Measurements from ENCODE around the gene MARCHF4. TPM values are rescaled to one million over a fixed set of nuclear protein-coding genes. Genes with fewer than 3 reads are reported as not detected.

MARCHF4 gene
- total and polyA plus RNA-seq, 2 experiments from 2014 or later, result 0.45 to 1.1 TPM

DNA sequence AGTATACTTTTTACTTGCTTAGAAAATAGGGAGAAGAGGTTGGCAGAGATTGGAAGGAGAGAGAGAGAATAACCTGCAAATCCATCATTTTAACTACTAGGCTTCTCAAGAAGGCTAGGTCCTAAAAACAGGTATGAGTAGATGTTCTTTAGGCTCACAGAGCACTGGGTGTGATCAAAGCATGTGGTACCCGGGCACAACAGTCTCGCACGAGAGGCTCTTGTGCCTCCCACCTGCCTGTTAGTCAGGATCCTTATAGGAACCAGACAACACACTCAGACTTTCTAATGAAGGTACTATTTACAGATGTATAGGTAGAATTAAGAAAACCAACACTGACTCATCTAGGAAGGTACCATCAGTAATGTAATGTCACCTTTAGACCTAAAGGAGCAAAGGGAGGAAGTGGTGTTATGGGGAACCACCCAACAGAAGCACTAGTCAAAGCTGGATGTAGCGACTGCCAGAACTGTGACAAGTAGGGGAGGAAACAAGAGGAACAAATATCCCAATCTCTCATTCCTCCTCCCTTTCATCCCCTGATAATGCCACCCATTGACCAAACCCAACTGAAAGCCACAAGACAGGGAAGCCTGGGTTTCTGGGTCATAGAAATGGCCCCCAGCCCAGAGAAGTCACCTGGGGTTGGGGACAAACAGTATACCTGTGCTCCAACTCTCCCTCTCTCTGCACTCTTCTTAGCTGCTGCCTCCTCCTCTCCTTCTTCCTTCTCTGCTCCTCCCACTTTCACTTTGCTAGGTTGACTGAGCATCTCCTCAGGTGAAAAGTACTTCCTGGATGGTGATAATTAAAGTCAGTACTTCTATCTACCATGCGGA is 16.0 kb upstream of the MARCHF4 start:
- Mint-ChIP-seq H3K27ac (no peak overlapping the region), H3K4me1 (peaks cover 10% of the 10 kb centered on the region), H3K4me3 (no peak overlapping the region), H3K27me3 (ENCODE audit: insufficient read depth, low read depth, poor library complexity) (peaks cover 5% of the 10 kb centered on the region), H3K36me3 (ENCODE audit: low read depth) (no peaks in the 10 kb centered on the region), H3K9me3 (peaks cover 4% of the 10 kb centered on the region; the same call in 2 of the 3 replicates)
- H3K9me2 ChIP-seq (ENCODE audit: insufficient read depth), result 0 out of 2 replicates have a peak, but pooled peaks cover 4% of the 10 kb centered on the region
- no peak overlapping the region for H3K4me3 ChIP-seq
- H3K4me2 ChIP-seq, result no peak overlapping the region
- peaks cover 9% of the 10 kb centered on the region; the same call in 1 of the 2 replicates for H3K4me1 ChIP-seq (ENCODE audit: insufficient read depth)
- no peak overlapping the region for H3K27ac ChIP-seq (ENCODE audit: low read depth)
- H3K79me2 ChIP-seq (replicated peaks; ENCODE audit: insufficient read depth), result no peaks in the 10 kb centered on the region
- DNase-seq (ENCODE audit: low spot score) (no peak), ATAC-seq (no peak)
- no peaks in the 10 kb centered on the region for H3K36me3 ChIP-seq (ENCODE audit: insufficient read depth)
- no peak for TF ChIP-seq EZH2 (IDR thresholded peaks at IDR 0.05; ENCODE audit: low read depth, unreplicated experiment)
- TF ChIP-seq ZNF114 (CRISPR knock-in tag; IDR thresholded peaks at IDR 0.05), result no peak
- no peak for TF ChIP-seq EZH2phosphoT487 (IDR thresholded peaks at IDR 0.05; ENCODE audit: unreplicated experiment)
- TF ChIP-seq, protein P1, sequence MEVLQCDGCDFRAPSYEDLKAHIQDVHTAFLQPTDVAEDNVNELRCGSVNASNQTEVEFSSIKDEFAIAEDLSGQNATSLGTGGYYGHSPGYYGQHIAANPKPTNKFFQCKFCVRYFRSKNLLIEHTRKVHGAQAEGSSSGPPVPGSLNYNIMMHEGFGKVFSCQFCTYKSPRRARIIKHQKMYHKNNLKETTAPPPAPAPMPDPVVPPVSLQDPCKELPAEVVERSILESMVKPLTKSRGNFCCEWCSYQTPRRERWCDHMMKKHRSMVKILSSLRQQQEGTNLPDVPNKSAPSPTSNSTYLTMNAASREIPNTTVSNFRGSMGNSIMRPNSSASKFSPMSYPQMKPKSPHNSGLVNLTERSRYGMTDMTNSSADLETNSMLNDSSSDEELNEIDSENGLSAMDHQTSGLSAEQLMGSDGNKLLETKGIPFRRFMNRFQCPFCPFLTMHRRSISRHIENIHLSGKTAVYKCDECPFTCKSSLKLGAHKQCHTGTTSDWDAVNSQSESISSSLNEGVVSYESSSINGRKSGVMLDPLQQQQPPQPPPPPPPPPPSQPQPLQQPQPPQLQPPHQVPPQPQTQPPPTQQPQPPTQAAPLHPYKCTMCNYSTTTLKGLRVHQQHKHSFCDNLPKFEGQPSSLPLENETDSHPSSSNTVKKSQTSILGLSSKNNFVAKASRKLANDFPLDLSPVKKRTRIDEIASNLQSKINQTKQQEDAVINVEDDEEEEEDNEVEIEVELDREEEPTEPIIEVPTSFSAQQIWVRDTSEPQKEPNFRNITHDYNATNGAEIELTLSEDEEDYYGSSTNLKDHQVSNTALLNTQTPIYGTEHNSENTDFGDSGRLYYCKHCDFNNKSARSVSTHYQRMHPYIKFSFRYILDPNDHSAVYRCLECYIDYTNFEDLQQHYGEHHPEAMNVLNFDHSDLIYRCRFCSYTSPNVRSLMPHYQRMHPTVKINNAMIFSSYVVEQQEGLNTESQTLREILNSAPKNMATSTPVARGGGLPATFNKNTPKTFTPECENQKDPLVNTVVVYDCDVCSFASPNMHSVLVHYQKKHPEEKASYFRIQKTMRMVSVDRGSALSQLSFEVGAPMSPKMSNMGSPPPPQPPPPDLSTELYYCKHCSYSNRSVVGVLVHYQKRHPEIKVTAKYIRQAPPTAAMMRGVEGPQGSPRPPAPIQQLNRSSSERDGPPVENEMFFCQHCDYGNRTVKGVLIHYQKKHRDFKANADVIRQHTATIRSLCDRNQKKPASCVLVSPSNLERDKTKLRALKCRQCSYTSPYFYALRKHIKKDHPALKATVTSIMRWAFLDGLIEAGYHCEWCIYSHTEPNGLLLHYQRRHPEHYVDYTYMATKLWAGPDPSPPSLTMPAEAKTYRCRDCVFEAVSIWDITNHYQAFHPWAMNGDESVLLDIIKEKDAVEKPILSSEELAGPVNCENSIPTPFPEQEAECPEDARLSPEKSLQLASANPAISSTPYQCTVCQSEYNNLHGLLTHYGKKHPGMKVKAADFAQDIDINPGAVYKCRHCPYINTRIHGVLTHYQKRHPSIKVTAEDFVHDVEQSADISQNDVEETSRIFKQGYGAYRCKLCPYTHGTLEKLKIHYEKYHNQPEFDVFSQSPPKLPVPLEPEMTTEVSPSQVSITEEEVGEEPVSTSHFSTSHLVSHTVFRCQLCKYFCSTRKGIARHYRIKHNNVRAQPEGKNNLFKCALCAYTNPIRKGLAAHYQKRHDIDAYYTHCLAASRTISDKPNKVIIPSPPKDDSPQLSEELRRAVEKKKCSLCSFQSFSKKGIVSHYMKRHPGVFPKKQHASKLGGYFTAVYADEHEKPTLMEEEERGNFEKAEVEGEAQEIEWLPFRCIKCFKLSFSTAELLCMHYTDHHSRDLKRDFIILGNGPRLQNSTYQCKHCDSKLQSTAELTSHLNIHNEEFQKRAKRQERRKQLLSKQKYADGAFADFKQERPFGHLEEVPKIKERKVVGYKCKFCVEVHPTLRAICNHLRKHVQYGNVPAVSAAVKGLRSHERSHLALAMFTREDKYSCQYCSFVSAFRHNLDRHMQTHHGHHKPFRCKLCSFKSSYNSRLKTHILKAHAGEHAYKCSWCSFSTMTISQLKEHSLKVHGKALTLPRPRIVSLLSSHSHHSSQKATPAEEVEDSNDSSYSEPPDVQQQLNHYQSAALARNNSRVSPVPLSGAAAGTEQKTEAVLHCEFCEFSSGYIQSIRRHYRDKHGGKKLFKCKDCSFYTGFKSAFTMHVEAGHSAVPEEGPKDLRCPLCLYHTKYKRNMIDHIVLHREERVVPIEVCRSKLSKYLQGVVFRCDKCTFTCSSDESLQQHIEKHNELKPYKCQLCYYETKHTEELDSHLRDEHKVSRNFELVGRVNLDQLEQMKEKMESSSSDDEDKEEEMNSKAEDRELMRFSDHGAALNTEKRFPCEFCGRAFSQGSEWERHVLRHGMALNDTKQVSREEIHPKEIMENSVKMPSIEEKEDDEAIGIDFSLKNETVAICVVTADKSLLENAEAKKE (CRISPR knock-in tag; IDR thresholded peaks at IDR 0.05), result no peak
- no peak for TF ChIP-seq NANOG (IDR thresholded peaks at IDR 0.05; ENCODE audit: borderline replicate concordance)
- TF ChIP-seq, protein P2, sequence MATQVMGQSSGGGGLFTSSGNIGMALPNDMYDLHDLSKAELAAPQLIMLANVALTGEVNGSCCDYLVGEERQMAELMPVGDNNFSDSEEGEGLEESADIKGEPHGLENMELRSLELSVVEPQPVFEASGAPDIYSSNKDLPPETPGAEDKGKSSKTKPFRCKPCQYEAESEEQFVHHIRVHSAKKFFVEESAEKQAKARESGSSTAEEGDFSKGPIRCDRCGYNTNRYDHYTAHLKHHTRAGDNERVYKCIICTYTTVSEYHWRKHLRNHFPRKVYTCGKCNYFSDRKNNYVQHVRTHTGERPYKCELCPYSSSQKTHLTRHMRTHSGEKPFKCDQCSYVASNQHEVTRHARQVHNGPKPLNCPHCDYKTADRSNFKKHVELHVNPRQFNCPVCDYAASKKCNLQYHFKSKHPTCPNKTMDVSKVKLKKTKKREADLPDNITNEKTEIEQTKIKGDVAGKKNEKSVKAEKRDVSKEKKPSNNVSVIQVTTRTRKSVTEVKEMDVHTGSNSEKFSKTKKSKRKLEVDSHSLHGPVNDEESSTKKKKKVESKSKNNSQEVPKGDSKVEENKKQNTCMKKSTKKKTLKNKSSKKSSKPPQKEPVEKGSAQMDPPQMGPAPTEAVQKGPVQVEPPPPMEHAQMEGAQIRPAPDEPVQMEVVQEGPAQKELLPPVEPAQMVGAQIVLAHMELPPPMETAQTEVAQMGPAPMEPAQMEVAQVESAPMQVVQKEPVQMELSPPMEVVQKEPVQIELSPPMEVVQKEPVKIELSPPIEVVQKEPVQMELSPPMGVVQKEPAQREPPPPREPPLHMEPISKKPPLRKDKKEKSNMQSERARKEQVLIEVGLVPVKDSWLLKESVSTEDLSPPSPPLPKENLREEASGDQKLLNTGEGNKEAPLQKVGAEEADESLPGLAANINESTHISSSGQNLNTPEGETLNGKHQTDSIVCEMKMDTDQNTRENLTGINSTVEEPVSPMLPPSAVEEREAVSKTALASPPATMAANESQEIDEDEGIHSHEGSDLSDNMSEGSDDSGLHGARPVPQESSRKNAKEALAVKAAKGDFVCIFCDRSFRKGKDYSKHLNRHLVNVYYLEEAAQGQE (IDR thresholded peaks at IDR 0.05; ENCODE audit: unreplicated experiment), result no peak
- TF ChIP-seq, protein P3, sequence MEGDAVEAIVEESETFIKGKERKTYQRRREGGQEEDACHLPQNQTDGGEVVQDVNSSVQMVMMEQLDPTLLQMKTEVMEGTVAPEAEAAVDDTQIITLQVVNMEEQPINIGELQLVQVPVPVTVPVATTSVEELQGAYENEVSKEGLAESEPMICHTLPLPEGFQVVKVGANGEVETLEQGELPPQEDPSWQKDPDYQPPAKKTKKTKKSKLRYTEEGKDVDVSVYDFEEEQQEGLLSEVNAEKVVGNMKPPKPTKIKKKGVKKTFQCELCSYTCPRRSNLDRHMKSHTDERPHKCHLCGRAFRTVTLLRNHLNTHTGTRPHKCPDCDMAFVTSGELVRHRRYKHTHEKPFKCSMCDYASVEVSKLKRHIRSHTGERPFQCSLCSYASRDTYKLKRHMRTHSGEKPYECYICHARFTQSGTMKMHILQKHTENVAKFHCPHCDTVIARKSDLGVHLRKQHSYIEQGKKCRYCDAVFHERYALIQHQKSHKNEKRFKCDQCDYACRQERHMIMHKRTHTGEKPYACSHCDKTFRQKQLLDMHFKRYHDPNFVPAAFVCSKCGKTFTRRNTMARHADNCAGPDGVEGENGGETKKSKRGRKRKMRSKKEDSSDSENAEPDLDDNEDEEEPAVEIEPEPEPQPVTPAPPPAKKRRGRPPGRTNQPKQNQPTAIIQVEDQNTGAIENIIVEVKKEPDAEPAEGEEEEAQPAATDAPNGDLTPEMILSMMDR (conservative IDR thresholded peaks at IDR 0.05; ENCODE audit: low read depth in 2 of 2), result no peak
- no peak for TF ChIP-seq POLR2AphosphoS5 (IDR thresholded peaks at IDR 0.05; ENCODE audit: low read depth)
- H3K27me3 ChIP-seq (ENCODE audit: insufficient read depth), result no peaks in the 10 kb centered on the region
- 0 out of 2 replicates have a peak overlapping the region, but pooled peaks have one; percentile 32 for H2AFZ ChIP-seq
- no peaks in the 10 kb centered on the region for H4K20me1 ChIP-seq (replicated peaks; ENCODE audit: insufficient read depth)
- no peaks in the 10 kb centered on the region for H3F3A ChIP-seq (replicated peaks; ENCODE audit: low read depth)
